Spleen (tissue), 11 donors: ENCODE results near the gene GPR84. TPM values are rescaled to one million over a fixed set of nuclear protein-coding genes. Genes with fewer than 3 reads are reported as not detected.

ENCODE experiments used
- DNase-seq: peaks from one replicate; pipeline ENCODE4 v3.0.0-alpha.2; 2020
- H3K27ac ChIP-seq, 8 donors: fragments of 200-600 bp; sonication (generic) in 7 of 8; 1 replicate in 4 of 8; 2 replicates in 4 of 8; pipeline versions ENCODE4 v1.5.0 to v1.8.0; 2016 to 2021; ENCODE audit warnings: inconsistent platforms in 4 of 8, mild to moderate bottlenecking in 4 of 8, moderate library complexity in 1 of 8
- H3K27me3 ChIP-seq, 7 donors: fragments of 200-600 bp; sonication (generic) in 6 of 7; replicated peaks in 1 of 7; 1 replicate in 4 of 7; 2 replicates in 3 of 7; pipeline versions ENCODE4 v1.5.0 to v1.8.0; 2016 to 2021; ENCODE audit warnings: inconsistent platforms in 3 of 7, mild to moderate bottlenecking in 1 of 7
- H3K36me3 ChIP-seq, 6 donors: fragments of 200-600 bp; sonication (generic) in 5 of 6; 1 replicate in 4 of 6; 2 replicates in 2 of 6; pipeline versions ENCODE4 v1.5.0 to v1.8.0; 2016 to 2021; ENCODE audit warnings: inconsistent platforms in 2 of 6
- H3K4me1 ChIP-seq, 6 donors: fragments of 200-600 bp; sonication (generic) in 5 of 6; 1 replicate in 3 of 6; 2 replicates in 3 of 6; pipeline versions ENCODE4 v1.5.0 to v1.8.0; 2016 to 2021; ENCODE audit warnings: inconsistent platforms in 3 of 6
- H3K4me3 ChIP-seq, 8 donors: fragments of 200-600 bp; sonication (generic) in 7 of 8; 1 replicate in 4 of 8; 2 replicates in 4 of 8; pipeline versions ENCODE4 v1.5.0 to v1.8.0; 2016 to 2021; ENCODE audit warnings: inconsistent platforms in 4 of 8, mild to moderate bottlenecking in 4 of 8, moderate library complexity in 2 of 8
- H3K9me3 ChIP-seq, 8 donors: fragments of 200-600 bp; sonication (generic) in 7 of 8; 1 replicate in 4 of 8; 2 replicates in 4 of 8; pipeline versions ENCODE4 v1.5.0 to v1.8.0; 2016 to 2021; ENCODE audit warnings: inconsistent platforms in 4 of 8
- CTCF ChIP-seq, 11 experiments: fragments of 200-600 bp in 7 of 11; fragments of 450-650 bp in 4 of 11; sonication (generic) in 4 of 11; IDR thresholded peaks in 8 of 11; conservative IDR thresholded peaks in 3 of 11; 1 replicate in 7 of 11; 2 replicates in 4 of 11; pipeline versions ENCODE4 v1.4.0 to v1.8.0; 2016 to 2021; ENCODE audit warnings: antibody characterized with exemption in 11 of 11, inconsistent platforms in 4 of 11, mild to moderate bottlenecking in 1 of 11
- POLR2A ChIP-seq, 3 donors: fragments of 450-650 bp; IDR thresholded peaks; one replicate each; pipeline ENCODE4 v1.5.1; 2017; ENCODE audit warnings: antibody characterized with exemption in 3 of 3, mild to moderate bottlenecking in 1 of 3
- POLR2AphosphoS5 ChIP-seq, 3 donors: sonication (generic); formaldehyde crosslinking; IDR thresholded peaks; one replicate each; pipeline ENCODE4 v1.5.1; 2017; ENCODE audit warnings: antibody characterized with exemption in 3 of 3
- WGBS, 5 donors: extraction: QIAGEN DNeasy Blood & Tissue Kit in 3 of 5; methylation state at CpG; one replicate each; pipeline versions ENCODE4 v1.1.5 to v1.1.7; 2013 to 2018; 5-methylcytosine and 5-hydroxymethylcytosine counted together
- intact Hi-C: fragments of 100-400 bp; cut with DNase I; formaldehyde crosslinking; loops from one replicate; pipeline ENCODE4 v1.15.0; 2023; ENCODE audit warnings: low total_unique reads
- polyA plus RNA-seq, 3 donors: library from polyadenylated mRNA; stranded (reverse); fragments of 200-250 nt; gene quantifications; one replicate each; pipeline ENCODE4 v1.2.1, GENCODE V29; 2013
- total RNA-seq, 7 donors: library from RNA; depleted of rRNA in 3 of 7; stranded (reverse); fragments of >200 nt in 3 of 7; fragmentation: NEBNext Ultra II Directional in 4 of 7; extraction: Animal tissue kit (Norgen Biotek cat#: 25700) in 4 of 7; gene quantifications; one replicate each; pipeline versions ENCODE4 v1.1.0 to v1.2.1, GENCODE V29; 2016 to 2021
- donor health status: healthy with polysubstance abuse.
- donor health status: DM: no; HTN: no; CAD: no; lungs with moderate emphysema.
- donor health status: DM: no; HTN: no; CAD: no.
- donor health status: Bipolar disorder and iron deficiency.
- donor health status: healthy.
- donor health status: DM: no; HTN: no; CAD: no.
- donor health status: DM: yes; HTN: yes; CAD: no.

The GPR84 gene
- total and polyA plus RNA-seq, 10 donors, result 0.35 to 12.5 (median 2.3) TPM

- 47 to 61% (median 57%) methylated on average over 33 to 49 of the region's 49 CpGs for WGBS, 5 donors
- TF ChIP-seq CTCF (IDR thresholded peaks at IDR 0.05 in 8 of 11, conservative IDR thresholded peaks at IDR 0.05 in 3 of 11) (no peak), POLR2A (IDR thresholded peaks at IDR 0.05) (no peak), POLR2AphosphoS5 (IDR thresholded peaks at IDR 0.05) (no peak)
- DNase-seq, result peak; percentile 81
- Histone ChIP-seq H3K36me3 (peaks cover 0 to under 1% (median 0%) of the 10 kb centered on the region in 6 donors), H3K4me1 (peaks cover 2 to 69% (median 20%) of the 10 kb centered on the region in 6 donors), H3K27me3 (no peaks in the 10 kb centered on the region), H3K4me3 (peak overlapping the region in 6 of 8 donors; percentile 23 to 65 (median 32)), H3K27ac (peak overlapping the region in 4 of 8 donors; percentile 12 to 52 (median 24)), H3K9me3 (no peaks in the 10 kb centered on the region)
- intact Hi-C loops, result no loop called here
Measured at GRCh38 chr12:54378796-54379397, 14.6 kb upstream of the GPR84 start.

GRCh38 chr12:54377797-54378515 lies 13.7 kb upstream of the GPR84 start:
- 78 to 93% (median 83%) methylated on average over 5 to 6 of the region's 6 CpGs for WGBS, 5 donors
- TF ChIP-seq CTCF (IDR thresholded peaks at IDR 0.05 in 8 of 11, conservative IDR thresholded peaks at IDR 0.05 in 3 of 11) (no peak), POLR2AphosphoS5 (IDR thresholded peaks at IDR 0.05) (no peak), POLR2A (IDR thresholded peaks at IDR 0.05) (no peak)

GRCh38 chr12:54377007-54377406 lies 12.7 kb upstream of the GPR84 start:
- TF ChIP-seq POLR2A (IDR thresholded peaks at IDR 0.05), result no peak
- TF ChIP-seq POLR2AphosphoS5 (IDR thresholded peaks at IDR 0.05), result no peak
- no peak for TF ChIP-seq CTCF (IDR thresholded peaks at IDR 0.05 in 8 of 11, conservative IDR thresholded peaks at IDR 0.05 in 3 of 11)
- H3K4me3 ChIP-seq, result no peak overlapping the region
- 71 to 89% (median 80%) methylated on average over 2 of the region's 2 CpGs for WGBS, 5 donors
- peaks cover 0 to 16% (median 0%) of the 10 kb centered on the region in 6 donors for H3K36me3 ChIP-seq
- intact Hi-C loops, result no loop called here
- peaks cover under 1 to 60% (median 20%) of the 10 kb centered on the region in 6 donors for H3K4me1 ChIP-seq
- H3K27me3 ChIP-seq, result no peaks in the 10 kb centered on the region
- no peaks in the 10 kb centered on the region for H3K9me3 ChIP-seq
- H3K27ac ChIP-seq, result no peak overlapping the region
- DNase-seq, result no peak

More at GRCh38 chr12:54377797-54378515, 13.7 kb upstream of the GPR84 start:
- Histone ChIP-seq H3K9me3 (no peaks in the 10 kb centered on the region), H3K27ac (no peak overlapping the region), H3K36me3 (peaks cover 0 to 9% (median 0%) of the 10 kb centered on the region in 6 donors), H3K4me3 (no peak overlapping the region), H3K4me1 (peaks cover 0 to 60% (median 17%) of the 10 kb centered on the region in 6 donors), H3K27me3 (no peaks in the 10 kb centered on the region)
- DNase-seq, result no peak
- intact Hi-C loops, result no loop called here

- Histone ChIP-seq H3K27ac (no peak overlapping the region), H3K4me3 (no peak overlapping the region), H3K9me3 (no peaks in the 10 kb centered on the region), H3K4me1 (peaks cover 5 to 61% (median 23%) of the 10 kb centered on the region in 6 donors), H3K27me3 (no peaks in the 10 kb centered on the region), H3K36me3 (peaks cover 0 to 20% (median 0%) of the 10 kb centered on the region in 6 donors)
- 76 to 93% (median 85%) methylated on average over 4 of the region's 4 CpGs for WGBS, 5 donors
- intact Hi-C loops, result no loop called here
- TF ChIP-seq CTCF (IDR thresholded peaks at IDR 0.05 in 8 of 11, conservative IDR thresholded peaks at IDR 0.05 in 3 of 11) (no peak), POLR2AphosphoS5 (IDR thresholded peaks at IDR 0.05) (no peak), POLR2A (IDR thresholded peaks at IDR 0.05) (no peak)
- DNase-seq, result no peak
Measured at GRCh38 chr12:54376596-54376995, 12.3 kb upstream of the GPR84 start.
